ENCODE measurements around the gene GALNT6.

Gene GALNT6

GRCh38 chr12:51388846-51389245, 2.4 kb downstream of the GALNT6 start:
- TF ChIP-seq, protein P1, sequence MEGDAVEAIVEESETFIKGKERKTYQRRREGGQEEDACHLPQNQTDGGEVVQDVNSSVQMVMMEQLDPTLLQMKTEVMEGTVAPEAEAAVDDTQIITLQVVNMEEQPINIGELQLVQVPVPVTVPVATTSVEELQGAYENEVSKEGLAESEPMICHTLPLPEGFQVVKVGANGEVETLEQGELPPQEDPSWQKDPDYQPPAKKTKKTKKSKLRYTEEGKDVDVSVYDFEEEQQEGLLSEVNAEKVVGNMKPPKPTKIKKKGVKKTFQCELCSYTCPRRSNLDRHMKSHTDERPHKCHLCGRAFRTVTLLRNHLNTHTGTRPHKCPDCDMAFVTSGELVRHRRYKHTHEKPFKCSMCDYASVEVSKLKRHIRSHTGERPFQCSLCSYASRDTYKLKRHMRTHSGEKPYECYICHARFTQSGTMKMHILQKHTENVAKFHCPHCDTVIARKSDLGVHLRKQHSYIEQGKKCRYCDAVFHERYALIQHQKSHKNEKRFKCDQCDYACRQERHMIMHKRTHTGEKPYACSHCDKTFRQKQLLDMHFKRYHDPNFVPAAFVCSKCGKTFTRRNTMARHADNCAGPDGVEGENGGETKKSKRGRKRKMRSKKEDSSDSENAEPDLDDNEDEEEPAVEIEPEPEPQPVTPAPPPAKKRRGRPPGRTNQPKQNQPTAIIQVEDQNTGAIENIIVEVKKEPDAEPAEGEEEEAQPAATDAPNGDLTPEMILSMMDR (IDR thresholded peaks at IDR 0.05; ENCODE audit: extremely low read depth, insufficient read depth, missing control alignments), result no peak
- in situ Hi-C loops (cut with MboI; ENCODE audit: low pct_unique_long_range_greater_than_20kb, low sequenced_read_pairs, unreplicated experiment), result no loop called here
- no peak for DNase-seq (ENCODE audit: low spot score)

DNA sequence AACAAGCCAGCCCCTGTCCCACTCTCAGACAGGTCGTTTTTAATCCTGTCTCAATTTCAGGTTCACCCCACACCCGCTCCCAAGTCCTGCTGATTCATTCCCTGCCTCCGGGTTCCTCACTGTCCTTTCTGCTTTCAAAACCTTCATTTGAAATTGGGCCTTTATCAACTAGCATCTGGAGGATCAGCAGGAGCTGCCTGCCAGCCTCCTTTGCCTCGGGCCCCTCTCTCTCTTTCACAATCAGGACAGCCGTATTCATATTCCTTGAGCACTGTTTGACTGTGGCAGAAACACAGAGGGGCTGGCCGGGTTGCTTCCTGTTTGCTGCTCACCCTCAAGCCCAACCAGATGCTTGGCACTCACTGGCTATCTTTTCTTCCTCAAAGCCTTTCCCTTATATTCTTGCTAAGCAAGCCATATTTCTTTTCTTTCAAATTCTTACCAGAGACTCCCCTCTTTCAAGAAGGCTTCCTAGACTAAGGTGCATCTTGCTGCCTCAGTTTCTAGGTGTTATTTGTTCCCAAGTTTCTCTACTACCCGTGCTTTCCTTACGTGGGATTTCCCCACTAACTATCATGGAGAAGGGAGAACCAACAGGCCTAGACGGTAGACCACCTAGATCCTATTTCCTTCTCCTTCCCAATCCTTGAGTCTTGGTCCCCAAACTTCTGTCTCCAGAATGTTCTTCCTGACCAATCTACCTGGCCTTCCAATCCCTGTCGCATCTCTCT, 3.0 kb downstream of the GALNT6 start:
- DNase-seq (ENCODE audit: low spot score), result no peak
- in situ Hi-C loops (cut with MboI; ENCODE audit: low pct_unique_long_range_greater_than_20kb, low sequenced_read_pairs, unreplicated experiment), result no loop called here
- TF ChIP-seq, protein P1 (IDR thresholded peaks at IDR 0.05; ENCODE audit: extremely low read depth, insufficient read depth, missing control alignments), result no peak

DNA sequence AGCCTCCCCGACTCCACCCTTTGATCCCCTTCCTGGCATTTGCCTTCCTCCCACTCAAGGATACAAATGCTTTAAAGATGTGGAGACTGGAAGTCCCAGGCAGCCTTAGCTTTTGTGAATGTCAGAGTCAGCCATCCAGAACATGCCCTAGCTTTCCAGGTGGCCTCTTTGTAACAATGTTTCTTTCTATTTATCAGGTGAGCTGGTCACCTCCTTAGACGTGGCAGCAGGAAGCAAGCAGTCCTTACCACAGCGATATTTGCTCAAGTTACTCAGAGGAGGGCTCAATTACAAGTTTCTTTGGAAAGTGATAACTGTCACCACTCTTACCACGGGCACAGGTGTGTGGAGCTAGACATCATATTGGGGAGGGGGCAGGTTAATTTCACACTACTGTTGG, 4.9 kb downstream of the GALNT6 start:
- no peak for DNase-seq (ENCODE audit: low spot score)
- in situ Hi-C loops (cut with MboI; ENCODE audit: low pct_unique_long_range_greater_than_20kb, low sequenced_read_pairs, unreplicated experiment), result no loop called here
- TF ChIP-seq, protein P1 (IDR thresholded peaks at IDR 0.05; ENCODE audit: extremely low read depth, insufficient read depth, missing control alignments), result no peak

DNA sequence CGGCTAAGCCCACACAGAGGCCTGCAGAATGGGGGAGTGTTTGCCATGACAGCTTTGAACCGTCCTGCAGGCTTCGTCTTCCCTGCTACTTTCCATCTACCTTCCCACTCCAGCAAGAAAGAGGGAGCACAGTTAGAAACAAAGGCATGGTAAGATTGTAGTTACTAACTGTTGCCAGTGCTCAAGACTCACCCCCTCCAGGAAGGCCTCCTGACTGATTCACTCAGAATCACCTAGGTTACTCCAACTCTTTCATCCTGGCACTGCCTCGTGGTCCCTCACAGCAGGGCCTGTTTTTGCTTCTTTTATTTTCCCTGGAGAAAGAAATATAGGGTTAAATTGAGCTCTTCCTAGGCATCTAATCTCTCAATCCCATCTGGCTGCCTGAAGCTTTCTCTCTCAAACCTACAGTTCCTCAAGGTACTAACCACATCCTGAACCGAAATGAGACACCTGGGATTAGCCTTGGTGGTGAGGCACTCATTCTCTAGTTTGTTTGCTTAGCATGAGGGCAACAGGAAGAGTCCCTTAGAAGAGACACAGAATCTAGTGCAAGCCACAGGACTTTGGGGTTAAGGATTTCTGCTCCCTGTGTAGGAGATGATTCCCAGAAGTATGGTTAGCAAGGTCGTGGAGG, 7.8 kb downstream of the GALNT6 start:
- DNase-seq (ENCODE audit: low spot score), result no peak
- TF ChIP-seq, protein P1 (IDR thresholded peaks at IDR 0.05; ENCODE audit: extremely low read depth, insufficient read depth, missing control alignments), result no peak
- in situ Hi-C loops (cut with MboI; ENCODE audit: low pct_unique_long_range_greater_than_20kb, low sequenced_read_pairs, unreplicated experiment), result no loop called here

- in situ Hi-C loops (cut with MboI; ENCODE audit: low pct_unique_long_range_greater_than_20kb, low sequenced_read_pairs, unreplicated experiment), result no loop called here
- DNase-seq (ENCODE audit: low spot score), result no peak
- TF ChIP-seq, protein P1 (IDR thresholded peaks at IDR 0.05; ENCODE audit: extremely low read depth, insufficient read depth, missing control alignments), result no peak
Observed at GRCh38 chr12:51382173-51382572, 9.0 kb downstream of the GALNT6 start.

DNA sequence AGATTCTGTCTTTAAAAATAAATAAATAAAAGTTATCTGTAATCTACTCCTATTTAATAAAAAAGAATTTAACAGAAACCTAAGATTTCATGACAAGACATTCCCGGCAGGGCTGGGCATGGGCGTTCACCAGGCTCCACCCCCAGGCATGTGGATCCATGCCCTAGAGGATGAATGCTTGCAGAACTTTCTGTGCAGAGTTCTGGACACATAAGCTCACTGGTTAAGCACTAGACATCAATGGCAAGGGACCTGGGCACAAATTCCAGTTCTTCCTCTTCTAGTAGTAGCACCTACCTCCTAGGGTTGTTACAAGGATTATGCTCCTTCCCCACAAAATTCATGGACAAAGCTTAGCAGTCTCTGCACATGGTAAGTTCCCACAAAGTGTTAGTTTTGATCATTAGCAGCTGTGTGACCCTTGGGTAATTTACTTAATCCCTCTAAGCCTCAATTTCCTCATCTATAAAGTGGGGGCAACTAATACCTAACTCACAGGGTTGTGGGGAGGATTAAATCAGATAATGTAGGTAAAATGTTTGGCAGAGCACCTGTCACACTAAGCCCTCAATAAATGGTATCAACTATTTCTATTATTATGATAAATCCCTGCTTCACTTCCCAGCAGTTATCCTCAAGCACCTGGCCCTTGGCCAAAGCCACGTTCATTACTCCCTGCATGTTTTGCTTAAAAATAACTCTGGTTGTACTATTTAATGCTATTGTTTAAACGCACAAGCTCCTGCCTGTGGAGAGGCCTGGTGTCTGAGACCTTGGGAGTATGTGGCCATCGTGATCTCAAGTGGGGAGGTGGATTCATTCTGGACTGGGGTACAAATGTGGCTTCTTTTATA, 9.8 kb downstream of the GALNT6 start:
- in situ Hi-C loops (cut with MboI; ENCODE audit: low pct_unique_long_range_greater_than_20kb, low sequenced_read_pairs, unreplicated experiment), result no loop called here
- TF ChIP-seq, protein P1 (IDR thresholded peaks at IDR 0.05; ENCODE audit: extremely low read depth, insufficient read depth, missing control alignments), result no peak
- DNase-seq (ENCODE audit: low spot score), result no peak
